ENCODE results near the gene MAN1A1.
"Not testable (repeated sequence)": the region's sequence is repeated elsewhere in the genome, so short reads cannot be mapped to it uniquely, and the experiment has no call there.

MAN1A1 gene

DNA sequence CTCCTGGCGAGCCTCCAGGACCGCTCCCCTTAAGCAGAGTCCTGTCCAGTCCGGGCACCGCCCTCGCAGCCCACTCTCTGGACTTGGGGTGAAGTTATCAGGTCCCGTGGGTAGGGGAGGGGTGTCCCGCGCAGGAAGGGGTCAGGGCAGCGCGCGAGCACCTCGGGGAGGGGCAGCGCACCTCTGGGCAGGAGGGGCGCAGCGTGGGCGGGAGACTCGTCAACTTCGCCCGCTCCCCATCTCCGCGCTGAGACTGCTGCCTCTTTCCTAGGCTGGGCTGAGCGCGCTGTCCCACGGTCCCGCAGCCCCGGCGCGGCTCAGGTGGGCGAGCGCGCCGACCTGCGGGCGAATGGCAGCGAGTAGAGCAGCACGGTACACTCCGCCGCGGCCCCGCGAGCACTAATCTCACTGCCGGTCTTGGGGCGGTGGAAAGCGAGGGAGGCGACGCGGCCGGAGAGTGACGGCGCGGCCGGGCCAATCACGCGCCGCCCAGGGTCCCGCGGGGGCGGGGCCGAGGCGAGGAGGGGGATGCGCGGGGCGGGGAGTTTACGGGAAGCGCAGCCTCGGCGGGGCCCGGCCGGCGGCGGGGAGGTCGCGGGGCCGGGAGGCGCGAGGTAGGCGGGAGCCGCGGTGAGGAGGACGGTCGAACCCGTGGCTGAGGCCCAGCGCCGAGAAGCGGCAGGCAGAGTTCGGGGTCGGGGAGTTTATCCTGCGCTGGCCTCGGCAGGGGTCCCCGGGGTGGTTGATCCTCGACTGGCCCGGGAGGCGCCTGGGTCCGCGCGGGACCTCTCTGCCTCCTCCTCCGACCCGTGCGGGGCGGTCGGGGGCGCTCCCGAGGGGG lies at the start of gene MAN1A1:
TSS of gene MAN1A1 (minus strand) at position 401 of the 841 bp plus-strand sequence. CDS start 696 bp downstream, outside the sequence.
- peak; percentile 86 for DNase-seq

- no peak for DNase-seq
These were observed 45.6 kb upstream of the MAN1A1 start for GRCh38 chr6:119395192-119395591.

DNA sequence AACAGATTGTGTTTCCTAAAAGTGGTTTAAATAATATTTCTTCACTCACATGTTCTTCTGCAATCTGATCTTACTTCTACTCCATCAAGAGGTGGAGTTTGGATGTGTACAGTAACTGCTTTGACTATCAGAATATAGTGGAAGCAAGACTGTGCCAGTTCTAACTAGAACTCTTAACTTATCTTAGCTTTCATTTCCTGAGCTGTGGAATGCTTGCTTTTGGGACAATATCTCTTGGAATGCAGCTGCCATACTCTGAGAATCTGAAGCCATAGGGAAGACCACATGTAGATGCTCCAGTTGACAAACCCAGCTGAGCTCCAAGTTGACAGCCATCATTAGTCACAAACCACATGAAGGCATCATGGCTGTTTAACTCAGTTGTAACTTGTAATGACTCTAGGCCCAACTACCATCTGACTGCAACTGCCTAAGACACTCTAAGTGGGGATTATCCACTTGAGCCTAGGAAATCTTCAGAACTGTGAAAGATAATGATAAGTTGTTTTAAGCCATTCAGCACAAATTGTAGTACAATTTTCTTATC lies 40.8 kb upstream of the MAN1A1 start:
- no peak for DNase-seq

- no peak for DNase-seq
These were observed 36.4 kb upstream of the MAN1A1 start for GRCh38 chr6:119385994-119386393.

- DNase-seq = no peak
These were observed 34.9 kb upstream of the MAN1A1 start for GRCh38 chr6:119384444-119384843.

GRCh38 chr6:119379809-119380208 lies 30.2 kb upstream of the MAN1A1 start:
- DNase-seq = no peak

- not testable (repeated sequence) for DNase-seq
These were observed 27.5 kb upstream of the MAN1A1 start for GRCh38 chr6:119377043-119377442.

GRCh38 chr6:119370080-119370479 lies 20.5 kb upstream of the MAN1A1 start:
- DNase-seq = no peak

- DNase-seq = no peak
These were observed 19.4 kb upstream of the MAN1A1 start for GRCh38 chr6:119368921-119369320.

GRCh38 chr6:119361209-119361608 lies 11.6 kb upstream of the MAN1A1 start:
- DNase-seq = no peak

- no peak for DNase-seq
These were observed 10.8 kb upstream of the MAN1A1 start for GRCh38 chr6:119360262-119360915.

- DNase-seq = no peak
These were observed 6.3 kb upstream of the MAN1A1 start for GRCh38 chr6:119355890-119356289.

DNA sequence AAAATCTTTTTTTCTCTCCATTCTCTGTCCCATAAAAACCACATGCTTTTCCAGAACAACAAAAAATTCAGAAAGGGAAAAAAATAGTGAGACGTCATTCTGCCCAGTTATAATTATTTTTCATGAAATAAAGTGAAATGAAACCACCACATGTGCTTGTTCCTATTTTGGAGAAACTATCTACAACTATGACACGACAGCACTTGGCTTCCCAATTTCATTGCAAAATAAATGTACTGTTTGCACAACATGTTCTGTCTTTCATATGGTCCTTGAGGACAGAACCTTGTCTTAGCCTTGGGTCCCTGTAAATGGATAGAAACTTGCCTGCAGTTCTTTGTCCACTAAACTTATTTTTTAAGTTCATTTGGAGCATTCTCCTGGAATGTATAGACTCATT lies 5.6 kb upstream of the MAN1A1 start:
- no peak for DNase-seq

DNA sequence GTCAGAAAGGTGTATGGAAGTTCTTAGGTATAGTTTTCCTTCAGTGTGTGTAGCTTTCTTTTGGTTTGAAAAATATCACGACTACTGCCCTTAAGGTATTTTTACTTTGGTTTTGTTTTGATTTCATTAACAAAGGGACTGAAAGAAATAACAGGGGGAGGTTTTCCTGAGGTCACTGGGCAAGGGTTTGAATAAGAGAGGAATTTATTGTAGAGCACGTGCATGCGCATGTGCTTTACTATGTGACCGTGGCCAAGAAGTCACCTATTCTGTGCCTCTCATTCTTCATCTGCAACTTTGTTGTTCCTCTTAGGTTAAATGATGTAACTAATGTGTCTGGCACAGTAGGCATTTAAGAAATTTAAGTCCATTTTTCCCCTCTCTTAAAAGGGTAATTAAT lies 4.1 kb upstream of the MAN1A1 start:
- DNase-seq = no peak

DNA sequence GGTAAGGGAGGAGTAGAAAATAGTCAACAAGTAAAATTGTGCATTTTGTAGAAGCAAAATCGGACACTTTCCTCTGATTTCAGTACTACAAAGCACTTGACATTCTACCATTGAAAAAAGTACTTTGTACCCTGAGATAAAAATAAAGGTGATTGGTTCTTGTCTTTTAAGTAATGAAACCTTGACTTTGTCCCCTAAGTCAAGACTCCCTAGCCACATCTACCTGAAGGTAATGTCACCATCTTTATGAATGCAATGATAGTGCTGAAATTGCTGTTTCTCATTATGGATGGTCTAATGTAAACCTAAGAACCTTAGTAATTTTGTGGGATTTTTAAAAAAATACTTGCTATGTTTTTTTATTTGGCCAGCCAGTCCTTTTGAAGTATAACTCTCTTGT lies 2.4 kb upstream of the MAN1A1 start:
- no peak for DNase-seq

GRCh38 chr6:119350952-119351372 lies 1.4 kb upstream of the MAN1A1 start:
- no peak for DNase-seq

DNA sequence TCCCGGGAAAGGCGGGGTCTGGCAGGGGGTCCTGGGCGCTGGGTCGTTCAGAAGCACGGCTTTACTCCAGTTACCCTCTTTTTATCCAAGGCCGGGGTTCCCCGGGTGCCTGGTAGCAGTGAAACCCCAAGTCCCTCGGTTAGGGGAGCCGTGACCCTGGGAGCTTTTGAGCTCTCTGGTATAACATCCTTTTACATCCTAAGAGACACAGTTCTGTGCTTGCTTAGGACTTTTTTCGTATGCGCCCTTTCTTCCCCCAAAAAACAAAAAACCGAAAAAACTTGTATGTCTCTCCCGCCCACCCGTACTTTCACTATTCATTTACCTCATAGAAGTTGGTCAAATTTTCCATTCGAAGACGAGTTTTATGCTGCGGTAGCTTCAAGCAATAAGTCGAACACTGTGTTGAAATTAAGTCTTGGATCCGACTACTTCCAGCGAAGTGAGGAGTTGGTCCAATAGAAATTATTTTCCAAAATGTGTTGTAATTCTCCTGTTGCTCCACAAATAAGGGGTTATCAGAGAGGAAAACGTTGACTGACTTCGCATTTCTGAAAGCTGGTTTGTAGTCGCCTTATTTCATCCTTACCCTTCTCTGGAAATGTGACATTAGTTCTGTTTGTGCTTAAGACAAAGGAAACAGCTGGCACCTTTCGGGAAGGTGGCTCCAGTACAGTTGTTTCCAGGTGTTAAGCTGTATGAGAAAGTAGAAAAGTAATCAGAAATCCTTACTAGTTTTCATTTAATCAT lies 816 bp upstream of the MAN1A1 start:
- DNase-seq = peak; percentile 31

- no peak for DNase-seq
These were observed 707 bp downstream of the MAN1A1 start for GRCh38 chr6:119348748-119349360.

DNA sequence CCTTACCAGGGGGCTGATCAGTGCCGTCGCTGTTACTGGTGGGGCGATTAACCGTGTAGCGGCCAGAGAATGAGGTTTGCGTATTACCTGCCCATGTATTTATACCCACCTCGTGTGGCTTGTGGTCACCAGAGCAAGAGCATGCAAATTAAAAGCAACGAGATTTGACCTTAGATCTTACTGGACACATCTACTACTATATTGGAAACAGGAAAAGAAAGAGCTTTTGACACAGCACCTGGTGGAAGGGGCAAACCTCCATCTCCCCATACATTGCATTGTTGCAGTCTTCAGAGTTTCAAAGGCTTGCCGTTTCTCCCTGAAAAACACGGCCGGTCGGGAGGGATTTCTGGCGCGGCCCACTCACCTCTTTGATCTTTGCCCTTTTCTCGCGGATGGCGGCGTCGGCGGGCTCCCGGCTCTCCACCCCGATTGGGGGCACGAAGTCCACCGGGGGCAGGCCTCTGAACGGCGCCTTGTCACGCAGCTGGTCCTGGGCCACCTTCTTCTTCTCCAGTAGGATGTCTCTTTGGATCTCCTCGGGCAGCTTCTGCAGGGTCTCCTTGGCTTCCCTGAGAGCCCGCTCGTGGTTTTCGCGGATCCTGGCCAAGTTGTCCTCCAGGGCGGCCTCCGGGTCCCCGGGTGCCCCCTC lies 1.3 kb downstream of the MAN1A1 start:
- DNase-seq = peak; percentile 37

DNA sequence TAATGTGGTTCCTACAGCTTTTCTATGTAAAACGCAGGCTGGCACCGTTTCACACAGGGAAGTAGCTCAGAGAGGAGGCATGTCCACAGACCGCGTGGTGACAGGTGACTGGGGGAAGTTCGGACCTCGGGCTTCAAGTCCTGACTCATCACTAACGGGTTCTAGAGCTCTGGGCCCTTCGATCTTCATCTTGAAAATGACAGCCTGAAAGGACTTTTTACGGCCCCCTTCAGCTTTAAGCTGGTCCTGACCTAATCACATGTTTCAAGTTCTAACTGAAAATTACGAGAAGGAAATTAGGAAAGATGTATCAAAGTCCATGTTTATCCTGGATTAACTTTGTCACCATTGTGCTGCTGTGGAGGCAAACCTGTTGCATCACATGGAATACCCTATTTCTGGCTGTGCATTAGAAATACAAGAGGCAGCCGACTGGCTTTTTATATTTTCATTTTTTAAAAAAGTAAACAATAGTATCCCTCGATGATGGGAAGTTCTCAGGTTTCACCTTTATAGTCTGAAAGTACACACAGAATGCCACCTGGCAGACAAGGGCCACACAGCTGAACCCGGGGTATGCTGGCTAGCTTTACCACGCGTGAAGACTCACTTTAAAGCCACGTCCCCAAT lies 2.0 kb downstream of the MAN1A1 start:
- DNase-seq = peak; percentile 9

DNA sequence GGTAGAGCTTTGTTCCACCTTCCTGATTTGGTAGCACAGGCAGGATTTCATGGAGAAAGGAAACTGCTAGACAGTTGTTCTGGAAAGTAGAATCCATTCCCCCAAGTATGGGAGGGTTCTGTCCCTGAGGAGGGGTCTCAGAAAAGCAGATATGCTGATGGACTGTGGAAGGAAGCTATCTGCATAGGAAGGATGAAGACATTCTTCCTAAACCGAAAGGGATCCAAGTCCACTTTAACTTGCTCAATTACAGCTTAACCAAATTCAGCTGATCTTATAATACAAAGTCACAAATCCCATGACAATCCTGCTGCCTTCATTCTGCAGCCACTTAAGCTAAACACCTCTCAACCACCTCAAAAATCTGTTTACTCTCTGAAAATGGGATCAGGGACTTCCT lies 2.6 kb downstream of the MAN1A1 start:
- DNase-seq = no peak

- DNase-seq = no peak
These were observed 3.1 kb downstream of the MAN1A1 start for GRCh38 chr6:119346450-119346849.

Measured in stimulated activated naive CD4-positive, alpha-beta T cell treated with Interleukin-2 at 50 U/mL for 16 hours (primary cell).